Mucosa of descending colon (tissue), 3 donors: ENCODE measurements around the gene PFDN2. TPM values are rescaled to one million over a fixed set of nuclear protein-coding genes. Genes with fewer than 3 reads are reported as not detected.

ENCODE experiments used
- ATAC-seq: fragments of 200-7000 bp; cut with Tn5 transposase; one replicate; pipeline ENCODE4 v1.9.1; 2020; ENCODE audit warnings: mild to moderate bottlenecking, moderate library complexity
- DNase-seq, 3 donors: peaks; one replicate each; pipeline ENCODE4 v3.0.0-alpha.2; 2020
- H3K36me3 ChIP-seq: fragments of 200-600 bp; one replicate; pipeline ENCODE4 v1.8.0; 2021; ENCODE audit warnings: low read depth, mild to moderate bottlenecking
- H3K4me1 ChIP-seq: fragments of 200-600 bp; one replicate; pipeline ENCODE4 v1.8.0; 2021; ENCODE audit warnings: low read depth, mild to moderate bottlenecking
- H3K4me3 ChIP-seq: fragments of 200-600 bp; one replicate; pipeline ENCODE4 v1.8.0; 2021; ENCODE audit warnings: mild to moderate bottlenecking
- H3K9me3 ChIP-seq: fragments of 200-600 bp; one replicate; pipeline ENCODE4 v1.8.0; 2021; ENCODE audit warnings: mild to moderate bottlenecking
- CTCF ChIP-seq: fragments of 200-600 bp; IDR thresholded peaks from one replicate; pipeline ENCODE4 v1.8.0; 2022; ENCODE audit warnings: antibody characterized with exemption, mild to moderate bottlenecking
- intact Hi-C, 2 donors: fragments of 100-400 bp; cut with DNase I in 1 of 2; cut with micrococcal nuclease in 1 of 2; formaldehyde crosslinking; loops; one replicate each; pipeline versions ENCODE4 v1.11.0 to v1.11.1; 2022; cut with DNase I, micrococcal nuclease
- total RNA-seq, 3 donors: library from RNA; stranded (reverse); fragmentation: NEBNext Ultra II Directional in 2 of 3; extraction: Animal tissue kit (Norgen Biotek cat#: 25700) in 2 of 3; gene quantifications; one replicate each; pipeline versions ENCODE4 v1.2.1 to v1.2.4, GENCODE V29; 2021 to 2023
- donor health status: DM: no; HTN: no; CAD: no; lungs with moderate emphysema.
- donor health status: DM: no; HTN: no; CAD: no.
- donor health status: DM: no; HTN: yes; CAD: no.

PFDN2 gene
- total RNA-seq, 3 donors from 2014 or later: 20.7 to 40.2 (median 29.4) TPM

GRCh38 chr1:161115132-161115711 lies 2.6 kb downstream of the PFDN2 start:
- Histone ChIP-seq H3K4me1 (peaks cover 35% of the 10 kb centered on the region), H3K9me3 (no peaks in the 10 kb centered on the region), H3K36me3 (no peaks in the 10 kb centered on the region), H3K4me3 (no peak overlapping the region)
- DNase-seq (no peak), ATAC-seq (no peak)
- intact Hi-C loops: no loop called here
- no peak for TF ChIP-seq CTCF

DNA sequence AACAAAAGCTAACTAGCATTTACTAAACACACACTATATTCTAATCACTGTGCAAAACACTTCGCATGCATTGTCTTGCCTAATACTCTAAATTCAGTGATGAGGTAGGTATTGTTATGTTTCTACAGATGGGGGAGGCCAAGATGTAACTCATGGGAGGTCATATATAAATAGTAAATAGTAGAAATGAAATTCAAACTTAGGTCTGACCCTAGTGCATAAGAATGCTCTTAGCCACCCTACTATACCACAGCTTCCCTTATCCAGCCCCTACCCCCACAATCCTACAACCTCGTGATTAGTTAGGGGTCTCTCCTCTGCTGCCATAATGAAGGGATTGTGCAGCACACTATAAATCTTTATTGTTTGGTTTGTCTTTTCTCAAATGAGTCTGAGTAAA lies 3.3 kb downstream of the PFDN2 start:
- Histone ChIP-seq H3K36me3 (no peaks in the 10 kb centered on the region), H3K4me3 (no peak overlapping the region), H3K4me1 (peaks cover 28% of the 10 kb centered on the region), H3K9me3 (no peaks in the 10 kb centered on the region)
- TF ChIP-seq CTCF: no peak
- no peak for DNase-seq
- no peak for ATAC-seq
- intact Hi-C loops: no loop called here

- H3K4me3 ChIP-seq: no peak overlapping the region
- TF ChIP-seq CTCF: no peak
- DNase-seq (no peak), ATAC-seq (no peak)
- H3K36me3 ChIP-seq: no peaks in the 10 kb centered on the region
- H3K4me1 ChIP-seq: peaks cover 22% of the 10 kb centered on the region
- H3K9me3 ChIP-seq: no peaks in the 10 kb centered on the region
- intact Hi-C loops: no loop called here
These were observed 3.9 kb downstream of the PFDN2 start for GRCh38 chr1:161113915-161114314.

DNA sequence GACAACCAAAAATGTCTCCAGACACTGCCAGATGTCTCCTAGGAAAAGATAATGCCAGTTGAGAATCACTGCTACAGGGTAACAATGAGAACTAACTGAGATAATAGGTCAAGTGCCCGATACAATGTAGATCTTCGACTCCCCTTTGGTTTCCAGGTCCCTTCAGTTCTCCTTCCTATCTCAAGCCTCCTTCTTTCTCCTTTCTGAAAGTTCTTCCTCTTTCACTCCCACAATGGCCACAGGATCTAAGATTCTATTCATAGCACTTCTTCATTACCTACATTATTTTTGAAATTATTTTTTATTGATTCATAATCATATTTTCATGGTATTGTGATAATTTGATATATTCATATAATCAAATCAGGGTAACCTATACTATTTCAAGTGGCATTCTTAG lies 6.3 kb downstream of the PFDN2 start:
- H3K4me1 ChIP-seq: peaks cover 9% of the 10 kb centered on the region
- DNase-seq: no peak
- no peak for TF ChIP-seq CTCF
- no peak for ATAC-seq
- no peaks in the 10 kb centered on the region for H3K36me3 ChIP-seq
- H3K9me3 ChIP-seq: no peaks in the 10 kb centered on the region
- intact Hi-C loops: no loop called here
- H3K4me3 ChIP-seq: no peak overlapping the region

GRCh38 chr1:161111117-161111516 lies 6.7 kb downstream of the PFDN2 start:
- no peak overlapping the region for H3K4me3 ChIP-seq
- no peaks in the 10 kb centered on the region for H3K9me3 ChIP-seq
- H3K4me1 ChIP-seq: peaks cover 5% of the 10 kb centered on the region
- no peaks in the 10 kb centered on the region for H3K36me3 ChIP-seq
- no peak for TF ChIP-seq CTCF
- no peak for DNase-seq
- intact Hi-C loops: no loop called here
- no peak for ATAC-seq

DNA sequence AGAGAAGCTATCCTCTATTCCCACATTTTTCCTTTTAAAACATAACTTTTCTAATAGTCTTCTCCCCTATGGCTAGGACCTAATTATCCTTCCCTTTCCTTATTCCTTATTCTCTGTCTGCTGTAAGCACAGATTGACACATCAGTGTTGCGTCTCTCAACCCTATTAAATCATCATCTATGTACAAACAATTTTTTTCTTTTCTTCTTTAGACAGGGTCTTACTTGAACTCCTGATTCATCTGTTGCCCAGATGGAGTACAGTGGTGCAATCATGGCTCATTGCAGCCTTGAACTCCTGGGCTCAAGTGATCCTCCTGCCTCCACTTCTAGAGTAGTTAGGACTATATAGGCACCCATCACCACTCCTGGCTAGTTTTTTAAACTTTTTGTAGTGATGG lies 11.4 kb downstream of the PFDN2 start:
- Histone ChIP-seq H3K36me3 (no peaks in the 10 kb centered on the region), H3K9me3 (no peaks in the 10 kb centered on the region), H3K4me1 (no peaks in the 10 kb centered on the region), H3K4me3 (no peak overlapping the region)
- TF ChIP-seq CTCF: no peak
- DNase-seq (no peak), ATAC-seq (no peak)
- intact Hi-C loops: no loop called here
